ENCODE measurements around the gene FBXO36. TPM values are rescaled to one million over a fixed set of nuclear protein-coding genes. Genes with fewer than 3 reads are reported as not detected.

FBXO36 gene
- total RNA-seq, 2 donors from 2014 or later = 1.7 to 2.4 TPM

GRCh38 chr2:230052299-230052698 lies 130.0 kb downstream of the FBXO36 start:
- no peak for ATAC-seq (ENCODE audit: insufficient number of reproducible peaks, low FRiP score, low read depth)
- H3K36me3 ChIP-seq = no peaks in the 10 kb centered on the region
- TF ChIP-seq CTCF (IDR thresholded peaks at IDR 0.05) = no peak
- no peaks in the 10 kb centered on the region for H3K9me3 ChIP-seq
- DNase-seq (ENCODE audit: low spot score) = no peak
- no peaks in the 10 kb centered on the region for H3K27me3 ChIP-seq (replicated peaks; ENCODE audit: insufficient read depth)
- no peaks in the 10 kb centered on the region for H3K4me1 ChIP-seq (ENCODE audit: control insufficient read depth in 1 of 2, low read depth in 2 of 2)
- H3K27ac ChIP-seq = no peak overlapping the region
- H3K4me3 ChIP-seq = no peak overlapping the region

GRCh38 chr2:230053753-230054478 lies 131.6 kb downstream of the FBXO36 start:
- Histone ChIP-seq H3K9me3 (no peaks in the 10 kb centered on the region), H3K27me3 (replicated peaks; ENCODE audit: insufficient read depth) (no peaks in the 10 kb centered on the region), H3K4me1 (ENCODE audit: control insufficient read depth in 1 of 2, low read depth in 2 of 2) (no peaks in the 10 kb centered on the region), H3K36me3 (no peaks in the 10 kb centered on the region), H3K27ac (no peak overlapping the region), H3K4me3 (no peak overlapping the region)
- DNase-seq (ENCODE audit: low spot score) = no peak
- no peak for ATAC-seq (ENCODE audit: insufficient number of reproducible peaks, low FRiP score, low read depth)
- TF ChIP-seq CTCF (IDR thresholded peaks at IDR 0.05) = no peak

- TF ChIP-seq CTCF (IDR thresholded peaks at IDR 0.05) = no peak
- no peak overlapping the region for H3K27ac ChIP-seq
- DNase-seq (ENCODE audit: low spot score) (no peak), ATAC-seq (ENCODE audit: insufficient number of reproducible peaks, low FRiP score, low read depth) (no peak)
- H3K4me3 ChIP-seq = no peak overlapping the region
- no peaks in the 10 kb centered on the region for H3K9me3 ChIP-seq
- no peaks in the 10 kb centered on the region for H3K27me3 ChIP-seq (replicated peaks; ENCODE audit: insufficient read depth)
- no peaks in the 10 kb centered on the region for H3K36me3 ChIP-seq
- H3K4me1 ChIP-seq (ENCODE audit: control insufficient read depth in 1 of 2, low read depth in 2 of 2) = no peaks in the 10 kb centered on the region
Observed at GRCh38 chr2:230060672-230061293, 138.5 kb downstream of the FBXO36 start.

Other genes starting within 250 kb of the FBXO36 start
- 1 to 10 TPM in 1 of 2 donors, under 1 TPM in 1; 0.27 to 3.3 TPM for gene DNER, start 207.9 kb upstream of the FBXO36 start, total RNA-seq
- gene TRIP12, start 494 bp upstream of the FBXO36 start, total RNA-seq = 100 to 1,000 TPM; 127 to 160 TPM
- gene SLC16A14, start 146.4 kb downstream of the FBXO36 start, total RNA-seq = 1 to 10 TPM in 1 of 2 donors, under 1 TPM in 1; 0.54 to 3.0 TPM

Data from thoracic aorta (tissue), 2 donors.